ENCODE data around the gene SERTM1. TPM values are rescaled to one million over a fixed set of nuclear protein-coding genes. Genes with fewer than 3 reads are reported as not detected.

SERTM1 gene
- polyA plus RNA-seq (2013, experiment 1 of 2) = 0.18 TPM
- 0.20 TPM for polyA plus RNA-seq (2013, experiment 2 of 2)

DNA sequence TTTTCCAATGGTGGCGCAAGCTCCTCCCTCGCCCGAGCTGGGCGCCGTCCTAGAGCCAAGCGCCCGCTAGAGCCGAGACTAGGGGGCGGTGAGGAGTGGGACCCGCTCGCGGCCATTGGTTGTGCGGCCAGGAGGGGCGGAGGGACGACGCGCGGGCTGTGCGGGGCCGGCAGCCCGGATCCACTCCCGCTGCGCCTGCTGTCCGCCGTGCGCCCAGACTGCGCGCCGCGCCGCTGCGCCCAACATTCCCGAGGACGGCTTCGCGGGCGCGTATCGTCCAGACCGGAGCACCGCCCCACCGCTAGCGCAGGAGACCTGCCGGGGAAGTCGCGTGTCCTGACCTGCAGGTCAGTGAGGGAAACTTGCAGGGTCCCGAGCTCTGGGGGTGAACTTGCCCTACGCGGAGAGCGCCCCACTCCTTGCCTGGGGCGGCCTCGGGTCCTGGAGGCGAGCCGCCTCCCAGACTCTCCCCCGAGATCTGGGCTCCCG lies at the start of gene SERTM1:
Gene SERTM1 (plus strand): TSS at position 183 of the 489 bp plus-strand sequence. CDS start 21,059 bp downstream, outside the sequence.
- Histone ChIP-seq H3K9me3 (ENCODE audit: control insufficient read depth, low read length) (no peaks in the 10 kb centered on the region), H3K36me3 (ENCODE audit: control insufficient read depth, insufficient read depth, low read length) (no peaks in the 10 kb centered on the region), H3K4me3 (ENCODE audit: extremely low read depth, insufficient read depth, low read length, poor library complexity, severe bottlenecking) (peak within 1 kb of the TSS; percentile 32), H3K27ac (ENCODE audit: low read depth, low read length, severe bottlenecking) (no peak within 1 kb of the TSS), H3K4me1 (ENCODE audit: control insufficient read depth, insufficient read depth, low read length, poor library complexity, severe bottlenecking) (no peaks in the 10 kb centered on the region)
- WGBS, 2 experiments (ENCODE audit: insufficient coverage in 2 of 2) = 1% methylated on average over 40 to 46 of the region's 56 CpGs

DNA sequence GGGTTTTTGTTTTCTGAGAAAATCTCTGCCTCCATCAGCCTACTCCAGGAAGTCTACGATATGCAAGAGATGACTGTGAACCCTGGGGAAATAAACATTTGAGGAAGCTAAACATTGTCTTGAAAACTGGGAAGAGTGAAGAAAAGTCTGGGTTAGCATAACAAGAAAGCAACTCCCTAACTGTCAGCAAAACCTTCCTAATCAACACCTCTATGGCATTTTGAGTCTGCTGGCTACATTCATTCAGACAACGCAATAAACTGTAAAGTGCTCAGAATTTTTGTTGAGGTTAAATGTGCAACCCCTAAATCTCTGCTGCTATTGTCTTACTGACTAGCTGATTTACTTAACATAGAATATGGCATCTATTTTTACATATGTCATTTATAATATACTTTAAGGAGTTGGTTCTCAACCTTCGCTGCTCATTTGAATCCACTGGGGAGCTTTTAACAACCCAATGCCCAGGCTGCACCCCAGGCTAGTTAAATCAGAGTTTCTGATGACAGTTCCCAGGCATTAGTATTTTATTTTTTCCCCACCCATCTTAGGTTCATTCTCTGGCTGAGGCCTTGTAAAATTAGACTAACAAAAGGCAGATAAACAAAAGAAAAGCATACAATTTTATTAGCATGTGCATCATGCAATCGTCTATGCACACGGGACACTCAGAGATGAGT lies 45.3 kb upstream of the SERTM1 start:
- no peaks in the 10 kb centered on the region for H3K9me3 ChIP-seq (ENCODE audit: control insufficient read depth, low read length)

DNA sequence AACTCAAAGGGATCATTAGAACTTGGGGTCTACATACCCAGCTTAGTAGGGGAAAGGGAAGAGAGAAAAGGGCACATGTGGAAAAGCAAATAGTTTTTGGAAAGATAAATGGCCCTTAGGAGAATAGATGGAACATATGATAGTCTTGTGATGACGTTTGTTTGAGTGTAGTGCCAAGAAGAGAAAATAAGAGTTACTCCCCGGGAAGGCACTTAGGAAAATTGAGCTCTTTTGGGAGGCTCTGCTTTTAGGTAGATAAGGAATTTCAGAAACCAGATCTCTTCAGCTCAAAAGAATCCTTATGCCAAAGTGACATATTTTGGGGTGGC lies 44.8 kb upstream of the SERTM1 start:
- WGBS, 2 experiments (ENCODE audit: insufficient coverage in 2 of 2) = 83 to 87% methylated on average over 2 of the region's 2 CpGs
- H3K4me3 ChIP-seq (ENCODE audit: extremely low read depth, insufficient read depth, low read length, poor library complexity, severe bottlenecking) = no peak overlapping the region

More for the DNA sequence above, 45.3 kb upstream of the SERTM1 start:
- WGBS, 2 experiments (ENCODE audit: insufficient coverage in 2 of 2) = 71 to 89% methylated on average over 2 to 3 of the region's 5 CpGs
- no peaks in the 10 kb centered on the region for H3K4me1 ChIP-seq (ENCODE audit: control insufficient read depth, insufficient read depth, low read length, poor library complexity, severe bottlenecking)
- H3K36me3 ChIP-seq (ENCODE audit: control insufficient read depth, insufficient read depth, low read length) = no peaks in the 10 kb centered on the region
- H3K27ac ChIP-seq (ENCODE audit: low read depth, low read length, severe bottlenecking) = no peak overlapping the region
- no peak overlapping the region for H3K4me3 ChIP-seq (ENCODE audit: extremely low read depth, insufficient read depth, low read length, poor library complexity, severe bottlenecking)

DNA sequence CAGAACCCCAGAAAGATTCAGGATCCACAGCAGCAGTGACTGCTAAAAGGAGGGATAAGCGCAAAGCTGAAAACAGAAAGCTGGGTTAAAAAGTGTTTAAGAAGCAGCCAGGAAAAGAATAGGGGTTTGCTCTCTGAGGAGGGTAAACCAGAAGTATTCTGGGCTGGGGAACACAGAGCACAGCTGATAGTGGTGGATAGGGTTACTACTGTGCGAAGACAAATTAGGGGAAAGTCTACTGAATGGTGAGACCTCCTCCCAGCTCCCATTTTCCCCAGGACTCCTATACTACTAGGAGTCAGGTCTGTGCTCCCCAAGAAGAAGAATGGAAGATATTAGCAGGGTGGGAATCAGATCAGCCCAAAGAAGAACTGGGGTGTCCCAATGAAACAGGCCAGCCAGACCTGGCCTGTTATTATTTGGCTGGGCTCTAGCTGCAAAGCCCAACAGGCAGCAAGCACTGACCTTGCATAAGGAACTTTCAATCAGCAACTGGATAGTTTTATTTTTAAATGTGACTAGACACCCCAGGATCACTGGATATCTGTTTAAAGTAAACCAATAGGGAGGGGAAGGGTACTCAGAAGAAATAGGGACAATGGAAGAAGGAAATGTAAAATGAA lies 43.5 kb upstream of the SERTM1 start:
- Histone ChIP-seq H3K4me3 (ENCODE audit: extremely low read depth, insufficient read depth, low read length, poor library complexity, severe bottlenecking) (no peak overlapping the region), H3K4me1 (ENCODE audit: control insufficient read depth, insufficient read depth, low read length, poor library complexity, severe bottlenecking) (no peaks in the 10 kb centered on the region), H3K9me3 (ENCODE audit: control insufficient read depth, low read length) (no peaks in the 10 kb centered on the region), H3K36me3 (ENCODE audit: control insufficient read depth, insufficient read depth, low read length) (no peaks in the 10 kb centered on the region), H3K27ac (ENCODE audit: low read depth, low read length, severe bottlenecking) (no peak overlapping the region)
- 93 to 100% methylated on average over 1 of the region's 2 CpGs for WGBS, 2 experiments (ENCODE audit: insufficient coverage in 2 of 2)

More for the DNA sequence above, 44.8 kb upstream of the SERTM1 start:
- Histone ChIP-seq H3K9me3 (ENCODE audit: control insufficient read depth, low read length) (no peaks in the 10 kb centered on the region), H3K4me1 (ENCODE audit: control insufficient read depth, insufficient read depth, low read length, poor library complexity, severe bottlenecking) (no peaks in the 10 kb centered on the region), H3K27ac (ENCODE audit: low read depth, low read length, severe bottlenecking) (no peak overlapping the region), H3K36me3 (ENCODE audit: control insufficient read depth, insufficient read depth, low read length) (no peaks in the 10 kb centered on the region)

DNA sequence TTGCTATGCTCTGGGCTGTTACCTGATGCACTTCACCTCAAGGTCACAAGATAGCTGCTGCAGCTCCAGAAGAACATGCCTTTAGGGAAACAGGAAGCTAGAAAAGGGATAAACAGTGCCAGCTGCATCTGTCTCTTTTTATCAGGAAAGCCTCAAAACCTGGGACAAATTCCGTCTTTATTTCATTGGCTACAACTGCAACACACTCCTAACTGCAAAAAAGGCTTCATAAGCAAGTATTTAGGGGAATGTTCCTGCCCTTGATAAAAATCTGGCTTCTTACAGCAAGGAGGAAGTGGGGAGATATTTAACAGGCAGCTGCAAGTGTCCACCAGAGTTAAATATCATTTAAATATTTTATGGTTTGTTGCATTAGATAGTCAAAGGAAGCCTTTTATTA lies 34.2 kb upstream of the SERTM1 start:
- Histone ChIP-seq H3K36me3 (ENCODE audit: control insufficient read depth, insufficient read depth, low read length) (no peaks in the 10 kb centered on the region), H3K9me3 (ENCODE audit: control insufficient read depth, low read length) (no peaks in the 10 kb centered on the region), H3K27ac (ENCODE audit: low read depth, low read length, severe bottlenecking) (no peak overlapping the region), H3K4me1 (ENCODE audit: control insufficient read depth, insufficient read depth, low read length, poor library complexity, severe bottlenecking) (no peaks in the 10 kb centered on the region), H3K4me3 (ENCODE audit: extremely low read depth, insufficient read depth, low read length, poor library complexity, severe bottlenecking) (no peak overlapping the region)
- no CpG with 5 or more reads among the region's 1 CpG for WGBS, 2 experiments (ENCODE audit: insufficient coverage in 2 of 2)

DNA sequence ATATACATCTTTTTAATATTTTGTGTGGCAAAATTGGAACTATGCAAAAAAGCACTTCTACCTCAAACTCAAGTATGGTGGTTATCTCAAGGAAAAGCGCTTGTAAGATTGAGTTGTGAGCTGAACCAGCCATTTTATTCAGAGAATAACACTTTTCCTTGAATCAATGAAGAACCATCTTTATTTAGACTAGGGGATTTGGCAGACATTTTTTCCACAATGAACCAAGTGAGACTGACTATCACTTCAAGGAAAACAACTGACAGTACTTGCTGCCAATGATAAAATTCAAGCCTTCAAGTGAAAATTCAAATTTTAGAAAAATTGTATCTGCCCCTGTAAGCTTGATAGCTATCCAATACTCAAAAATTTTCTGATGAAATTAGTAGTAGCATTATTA lies 23.2 kb upstream of the SERTM1 start:
- Histone ChIP-seq H3K4me1 (ENCODE audit: control insufficient read depth, insufficient read depth, low read length, poor library complexity, severe bottlenecking) (no peaks in the 10 kb centered on the region), H3K36me3 (ENCODE audit: control insufficient read depth, insufficient read depth, low read length) (no peaks in the 10 kb centered on the region), H3K4me3 (ENCODE audit: extremely low read depth, insufficient read depth, low read length, poor library complexity, severe bottlenecking) (no peak overlapping the region), H3K9me3 (ENCODE audit: control insufficient read depth, low read length) (no peaks in the 10 kb centered on the region), H3K27ac (ENCODE audit: low read depth, low read length, severe bottlenecking) (no peak overlapping the region)
- WGBS, 2 experiments (ENCODE audit: insufficient coverage in 2 of 2) = 100% methylated on average over 1 of the region's 1 CpG; no CpG with 5 or more reads in 1 of the 2 experiments

DNA sequence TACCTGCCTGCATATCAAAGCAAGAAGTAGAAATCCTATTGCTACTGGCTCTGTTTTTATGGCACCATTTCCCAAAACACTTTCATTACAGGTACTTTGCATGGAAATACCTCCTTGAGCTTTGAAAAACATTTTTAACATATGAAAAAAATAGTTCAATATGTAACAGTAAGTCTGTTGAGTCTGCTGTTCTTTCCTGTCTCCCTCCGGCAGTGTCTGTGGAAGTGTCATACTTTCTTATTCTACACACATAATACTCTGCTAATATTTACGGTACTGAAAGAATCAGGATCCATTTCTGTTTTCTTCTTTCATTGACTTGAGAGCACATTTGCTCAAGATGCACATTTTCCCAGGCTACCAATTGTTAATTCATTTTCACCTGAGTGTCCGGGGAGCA lies 8.2 kb upstream of the SERTM1 start:
- Histone ChIP-seq H3K36me3 (ENCODE audit: control insufficient read depth, insufficient read depth, low read length) (no peaks in the 10 kb centered on the region), H3K4me1 (ENCODE audit: control insufficient read depth, insufficient read depth, low read length, poor library complexity, severe bottlenecking) (no peaks in the 10 kb centered on the region), H3K9me3 (ENCODE audit: control insufficient read depth, low read length) (no peaks in the 10 kb centered on the region), H3K27ac (ENCODE audit: low read depth, low read length, severe bottlenecking) (no peak overlapping the region), H3K4me3 (ENCODE audit: extremely low read depth, insufficient read depth, low read length, poor library complexity, severe bottlenecking) (no peak overlapping the region)
- WGBS, 2 experiments (ENCODE audit: insufficient coverage in 2 of 2) = 86 to 91% methylated on average over 1 to 3 of the region's 3 CpGs

DNA sequence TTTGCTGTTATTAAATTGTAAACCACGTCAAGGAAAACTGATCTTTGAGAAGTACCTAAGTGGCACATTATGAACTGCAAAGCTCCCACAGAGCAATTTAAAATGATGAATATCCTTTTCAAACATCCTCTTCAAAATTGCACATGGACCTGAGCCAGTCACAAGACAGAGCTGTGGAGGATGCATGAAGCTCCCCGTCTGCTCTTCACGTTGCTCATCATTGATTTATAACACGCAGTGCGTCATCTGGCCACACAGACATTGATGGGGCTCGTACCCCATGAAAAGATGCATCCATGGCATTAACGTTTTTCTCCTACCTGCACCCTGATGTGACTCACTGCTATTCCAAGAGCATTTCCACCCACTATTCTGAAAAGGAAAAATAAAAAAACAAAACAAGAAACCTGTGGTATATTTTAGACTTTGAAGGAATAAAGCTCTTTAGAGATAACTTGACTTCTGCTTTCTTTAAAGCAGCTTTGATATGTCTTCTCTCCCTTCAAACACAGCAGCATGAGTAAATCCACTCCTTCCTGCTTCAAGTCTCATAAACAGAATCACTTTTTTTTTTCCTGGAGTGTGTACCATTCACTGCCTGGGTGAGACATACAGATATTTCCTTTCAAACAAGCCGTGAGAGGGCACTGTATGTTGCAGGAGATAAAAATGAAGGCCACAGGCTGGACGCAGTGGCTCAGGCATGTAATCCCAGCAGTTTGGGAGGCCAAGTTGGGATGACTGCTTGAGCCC lies 7.2 kb upstream of the SERTM1 start:
- no peaks in the 10 kb centered on the region for H3K4me1 ChIP-seq (ENCODE audit: control insufficient read depth, insufficient read depth, low read length, poor library complexity, severe bottlenecking)
- 88 to 91% methylated on average over 6 to 7 of the region's 9 CpGs for WGBS, 2 experiments (ENCODE audit: insufficient coverage in 2 of 2)
- H3K9me3 ChIP-seq (ENCODE audit: control insufficient read depth, low read length) = no peaks in the 10 kb centered on the region
- H3K36me3 ChIP-seq (ENCODE audit: control insufficient read depth, insufficient read depth, low read length) = no peaks in the 10 kb centered on the region
- H3K4me3 ChIP-seq (ENCODE audit: extremely low read depth, insufficient read depth, low read length, poor library complexity, severe bottlenecking) = no peak overlapping the region
- no peak overlapping the region for H3K27ac ChIP-seq (ENCODE audit: low read depth, low read length, severe bottlenecking)

DNA sequence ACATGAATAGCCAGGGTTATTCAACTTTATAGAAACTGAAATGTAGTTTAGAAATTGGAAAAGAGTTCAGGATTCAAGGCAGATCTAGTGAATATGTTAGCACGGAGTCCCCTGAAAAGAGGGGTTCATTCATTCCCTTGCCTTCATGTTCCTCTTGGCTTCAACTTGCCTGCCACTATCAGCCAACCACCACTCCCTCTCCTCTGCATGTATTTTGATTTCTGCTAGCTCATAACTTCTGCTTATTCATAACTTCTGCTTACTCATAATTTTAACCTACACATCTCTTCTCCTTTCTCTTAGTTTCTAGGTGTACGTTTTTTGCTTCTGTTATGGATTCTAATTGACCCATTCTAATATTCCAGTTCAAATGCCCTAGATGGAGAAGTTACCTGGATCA lies 5.5 kb upstream of the SERTM1 start:
- 100% methylated on average over 1 of the region's 2 CpGs for WGBS, 2 experiments (ENCODE audit: insufficient coverage in 2 of 2)
- Histone ChIP-seq H3K36me3 (ENCODE audit: control insufficient read depth, insufficient read depth, low read length) (no peaks in the 10 kb centered on the region), H3K4me3 (ENCODE audit: extremely low read depth, insufficient read depth, low read length, poor library complexity, severe bottlenecking) (no peak overlapping the region), H3K4me1 (ENCODE audit: control insufficient read depth, insufficient read depth, low read length, poor library complexity, severe bottlenecking) (no peaks in the 10 kb centered on the region), H3K9me3 (ENCODE audit: control insufficient read depth, low read length) (no peaks in the 10 kb centered on the region), H3K27ac (ENCODE audit: low read depth, low read length, severe bottlenecking) (no peak overlapping the region)

DNA sequence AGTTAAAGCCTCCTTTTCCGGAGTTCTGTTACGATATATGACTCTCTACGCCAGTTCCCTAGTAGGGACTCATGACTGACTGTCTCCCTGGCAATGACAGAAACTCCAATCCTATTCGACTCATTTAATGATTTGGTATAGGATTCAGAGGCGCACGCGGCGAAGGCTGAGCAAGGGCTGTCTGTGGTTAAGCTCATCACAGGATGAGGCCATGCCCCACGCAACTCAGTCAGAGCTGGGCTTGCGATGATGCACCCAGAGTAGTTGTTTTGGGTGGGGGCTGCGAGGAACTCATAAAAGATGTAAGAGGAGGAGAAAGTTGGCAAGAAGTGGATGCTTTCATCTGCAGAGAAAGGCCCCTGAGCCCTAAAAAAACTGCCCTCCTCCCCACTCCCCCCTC lies 468 bp upstream of the SERTM1 start:
- H3K4me1 ChIP-seq (ENCODE audit: control insufficient read depth, insufficient read depth, low read length, poor library complexity, severe bottlenecking) = no peaks in the 10 kb centered on the region
- peak overlapping the region; percentile 32 for H3K4me3 ChIP-seq (ENCODE audit: extremely low read depth, insufficient read depth, low read length, poor library complexity, severe bottlenecking)
- 63 to 69% methylated on average over 8 to 10 of the region's 11 CpGs for WGBS, 2 experiments (ENCODE audit: insufficient coverage in 2 of 2)
- no peaks in the 10 kb centered on the region for H3K36me3 ChIP-seq (ENCODE audit: control insufficient read depth, insufficient read depth, low read length)
- no peak overlapping the region for H3K27ac ChIP-seq (ENCODE audit: low read depth, low read length, severe bottlenecking)
- no peaks in the 10 kb centered on the region for H3K9me3 ChIP-seq (ENCODE audit: control insufficient read depth, low read length)

All from mesodermal cell (in vitro differentiated cells).